Activated T-helper 1 cell treated with anti-CD3 and anti-CD28 coated beads, Interleukin-2, amount 50 U/mL, for 16 hours (primary cell): Measurements from ENCODE around the gene THADA.
"Not testable (repeated sequence)": the region's sequence is repeated elsewhere in the genome, so short reads cannot be mapped to it uniquely, and the experiment has no call there.

Experiments used
- DNase-seq, 2 donors: peaks; one replicate each; pipeline ENCODE4 v3.0.0-alpha.2; 2020; ENCODE audit warnings: low read depth in 1 of 2, low spot score in 1 of 2

Gene THADA

DNA sequence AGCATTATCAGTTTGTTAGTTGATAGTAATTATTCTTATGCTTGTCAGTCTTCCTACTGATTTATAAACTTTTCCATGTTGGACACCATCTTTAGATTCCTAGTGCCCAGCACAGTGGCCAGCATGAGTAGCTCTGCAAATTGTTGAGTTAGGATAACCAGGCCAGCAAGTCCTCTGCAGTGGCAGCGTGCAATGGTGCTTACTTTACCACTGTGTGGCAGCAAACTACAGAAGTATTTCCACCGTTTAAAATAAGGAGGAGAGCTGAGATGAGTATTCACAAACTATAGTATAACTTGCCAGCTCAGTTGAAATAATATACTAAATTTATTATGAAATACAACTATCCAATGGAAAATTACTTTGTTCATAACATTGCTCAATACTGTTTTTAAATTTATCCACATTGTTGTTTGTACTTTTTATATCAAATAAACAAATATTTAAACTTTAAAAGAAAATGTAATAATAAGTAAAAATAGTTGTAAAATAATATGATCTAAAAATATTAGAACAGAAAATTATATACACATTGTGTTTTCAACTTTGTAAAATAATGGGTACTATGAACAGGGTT, 9.3 kb upstream of the THADA start:
- DNase-seq, result no peak

DNA sequence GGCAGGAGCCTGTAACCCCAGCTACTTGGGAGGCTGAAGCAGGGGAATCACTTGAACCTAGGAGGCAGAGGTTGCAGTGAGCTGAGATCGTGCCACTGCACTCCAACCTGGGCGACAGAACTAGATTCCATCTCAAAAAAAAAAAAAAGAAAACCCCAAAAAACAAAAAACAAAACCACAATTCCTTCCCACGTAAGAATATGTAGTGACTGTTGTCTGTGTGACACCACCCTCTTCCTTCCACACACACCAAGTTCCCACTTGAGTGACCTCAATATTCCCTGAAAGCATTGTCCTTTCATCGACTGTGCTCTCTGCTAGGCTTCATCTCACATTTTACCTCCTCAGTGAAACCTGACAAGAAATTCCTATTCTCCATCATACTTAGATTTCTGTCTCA, 8.8 kb upstream of the THADA start:
- DNase-seq, result no peak

DNA sequence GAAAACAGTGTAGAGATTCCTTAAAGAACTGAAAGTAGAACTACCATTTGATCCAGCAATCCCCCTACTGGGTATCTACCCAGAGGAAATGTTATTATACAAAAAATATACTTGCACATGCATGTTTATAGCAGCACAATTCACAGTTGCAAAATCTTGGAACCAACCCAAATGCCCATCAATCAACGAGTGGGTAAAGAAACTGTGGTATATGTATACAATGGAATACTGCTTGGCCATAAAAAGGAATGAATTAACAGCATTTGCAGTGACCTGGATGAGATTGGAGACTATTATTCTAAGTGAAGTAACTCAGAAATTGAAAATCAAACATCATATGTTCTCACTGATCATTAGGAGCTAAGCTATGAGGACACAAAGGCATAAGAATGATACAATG, 4.8 kb upstream of the THADA start:
- not testable (repeated sequence) for DNase-seq

DNA sequence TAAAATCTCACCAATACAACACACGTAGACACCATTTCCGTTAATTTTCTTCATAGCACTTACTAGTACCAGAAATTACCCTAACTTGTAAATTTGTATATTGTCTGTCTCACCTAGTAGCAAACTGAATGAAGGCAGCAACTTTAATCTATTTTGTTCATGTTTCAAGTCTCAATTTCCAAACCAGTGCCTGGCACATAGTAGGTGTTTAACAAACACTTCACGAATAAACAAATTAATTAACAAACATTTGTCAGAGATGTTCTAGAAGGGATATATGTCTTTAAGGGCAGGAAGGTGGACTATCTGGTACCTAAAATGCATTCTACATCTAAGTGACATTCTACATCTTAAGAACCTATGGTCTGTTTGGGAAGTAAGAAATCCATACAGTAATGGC, 963 bp downstream of the THADA start:
- no peak for DNase-seq

DNA sequence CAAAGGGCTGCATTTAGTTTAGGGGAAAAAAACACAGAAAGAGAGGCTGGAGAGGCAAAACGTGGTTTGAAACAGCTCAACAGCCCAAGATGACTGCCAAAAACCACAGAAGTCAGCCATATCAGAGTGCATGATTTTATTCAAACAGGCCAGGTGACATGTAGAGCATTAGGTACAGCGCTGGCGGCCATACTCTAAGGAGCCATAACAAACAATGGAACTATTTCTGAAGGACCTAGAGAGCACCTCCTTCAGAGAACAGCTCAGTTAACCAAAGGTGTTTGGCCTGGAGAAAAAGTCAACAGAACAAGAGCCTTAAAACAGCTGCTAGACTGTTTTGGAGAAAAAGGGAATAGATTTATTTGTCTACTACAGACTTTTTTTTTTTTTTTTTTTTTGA, 2.6 kb downstream of the THADA start:
- no peak for DNase-seq

DNA sequence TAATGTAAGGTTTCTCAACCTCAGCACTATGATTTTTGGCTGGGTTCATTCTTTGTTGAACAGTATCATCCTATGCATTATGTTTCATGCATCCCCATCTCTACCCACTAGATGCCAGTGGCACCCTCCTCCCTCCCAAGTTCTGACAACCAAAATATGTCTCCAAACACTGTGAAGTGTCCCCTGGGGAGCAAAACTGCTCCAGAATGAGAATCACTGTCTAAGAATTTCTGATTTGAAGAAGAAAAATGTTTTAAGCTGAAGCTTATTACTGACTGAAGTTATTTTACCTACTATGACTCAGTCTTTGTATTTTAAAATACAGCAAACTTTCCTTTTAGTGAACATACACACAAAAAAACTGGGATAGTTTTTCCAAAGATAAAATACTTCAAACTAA, 3.4 kb downstream of the THADA start:
- DNase-seq, result no peak

DNA sequence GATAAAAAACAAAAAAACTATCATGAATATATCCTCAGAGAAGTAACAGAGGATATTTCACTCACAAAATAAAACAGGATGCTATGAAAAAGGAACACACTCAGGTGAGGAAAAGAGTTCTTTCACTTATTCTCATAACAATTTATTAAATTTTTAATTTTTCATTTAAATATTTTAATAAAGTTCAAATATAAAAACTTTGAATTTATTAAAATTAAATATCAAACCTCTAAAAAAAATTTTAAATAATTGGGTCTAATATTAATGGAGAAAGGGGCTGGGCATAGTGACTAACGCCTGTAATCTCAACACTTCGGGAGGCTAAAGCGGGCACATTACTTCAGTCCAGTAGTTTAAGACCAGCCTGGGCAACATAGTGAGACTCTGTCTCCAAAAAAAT, 10.1 kb downstream of the THADA start:
- no peak for DNase-seq

DNA sequence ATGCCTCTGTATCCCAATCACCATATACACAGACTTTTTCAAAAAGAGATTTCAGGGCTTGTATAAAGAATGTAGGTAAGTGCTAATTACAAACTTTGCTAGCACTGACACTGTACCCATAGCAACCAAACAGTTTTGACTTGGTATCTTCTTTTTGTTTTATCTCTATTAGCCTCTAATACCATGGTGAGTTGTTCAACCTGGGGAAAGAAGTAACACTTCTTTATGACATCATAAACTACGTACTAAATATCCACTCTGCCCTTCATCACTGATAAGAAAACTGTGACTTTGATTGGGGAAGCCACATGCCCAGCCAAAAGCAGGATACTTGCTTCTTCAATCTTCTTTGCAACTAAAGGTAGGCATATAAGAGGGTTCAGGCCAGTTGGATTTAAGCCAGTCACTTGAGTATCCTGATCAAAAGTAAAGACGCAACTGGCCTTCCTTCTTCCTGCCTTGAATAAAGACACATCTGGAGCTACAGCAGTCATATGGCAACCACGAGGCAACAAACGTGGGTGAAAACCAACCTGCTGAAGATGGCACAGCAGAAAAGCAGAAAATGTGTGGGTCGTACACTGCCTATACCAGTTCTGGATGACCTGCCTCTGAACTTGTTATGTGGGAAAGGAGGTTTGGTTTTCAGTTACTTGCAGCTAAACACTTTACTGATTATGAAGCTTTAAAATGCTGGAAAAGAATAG, 16.4 kb downstream of the THADA start:
- DNase-seq, result no peak

DNA sequence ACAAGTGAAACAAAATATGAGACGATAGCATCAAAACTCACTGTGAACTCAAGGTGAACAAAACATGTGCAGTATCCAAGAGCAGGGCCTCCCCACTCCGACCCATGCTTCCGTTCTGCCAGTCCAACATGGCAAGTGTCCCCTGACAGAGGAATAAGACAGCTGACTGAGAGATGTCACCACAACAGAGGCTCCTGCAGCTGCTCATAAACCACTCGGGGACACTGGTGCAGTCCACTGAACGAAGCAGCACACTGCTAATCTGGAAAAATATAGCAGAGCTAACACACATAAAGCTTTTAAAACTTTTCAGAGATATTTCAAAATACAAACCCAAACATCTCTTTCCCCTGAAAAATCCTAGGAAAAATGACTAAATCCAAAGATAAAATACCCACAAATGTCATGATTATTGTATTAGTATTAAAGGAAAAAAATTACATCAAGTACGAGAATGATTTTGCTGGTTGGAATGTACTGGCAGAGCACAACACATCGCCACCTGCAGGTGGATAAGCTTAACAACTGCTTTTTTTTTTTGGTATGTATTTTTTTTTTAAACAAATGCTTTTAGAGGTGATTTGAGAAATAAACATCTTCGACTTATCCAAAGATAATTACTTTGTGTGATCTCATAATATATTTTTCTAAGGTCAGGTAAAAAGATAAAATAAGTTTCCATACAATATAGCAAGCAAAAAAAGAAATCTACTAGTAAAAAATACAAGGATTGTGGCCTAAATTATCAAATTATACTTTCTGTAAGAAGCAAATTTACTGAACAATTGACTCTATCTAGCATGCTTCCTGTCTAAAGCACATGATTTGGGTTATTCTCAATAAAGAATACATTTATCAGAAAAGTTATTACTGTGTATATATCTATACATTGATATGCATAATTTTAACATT, 18.6 kb downstream of the THADA start:
- DNase-seq, result no peak

DNA sequence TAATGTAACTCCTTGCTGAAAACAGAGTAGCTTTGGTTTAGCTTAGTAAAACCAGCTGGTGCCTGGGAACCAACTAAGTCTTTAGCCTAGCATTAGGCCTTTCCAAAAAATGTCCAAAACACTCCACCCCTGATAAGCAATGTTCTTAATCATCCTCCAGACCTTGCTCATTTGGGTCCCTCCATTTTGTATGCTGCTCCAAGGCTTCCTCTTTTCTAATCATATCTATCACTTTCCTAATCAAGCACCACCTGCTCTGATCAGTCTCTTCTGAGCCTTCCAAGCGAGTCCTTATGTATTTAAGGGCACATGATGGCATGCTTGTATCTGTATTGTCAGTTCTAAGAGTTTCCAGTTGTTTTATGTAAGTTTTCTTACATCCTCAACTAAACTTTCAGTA, 23.6 kb downstream of the THADA start:
- DNase-seq, result no peak

DNA sequence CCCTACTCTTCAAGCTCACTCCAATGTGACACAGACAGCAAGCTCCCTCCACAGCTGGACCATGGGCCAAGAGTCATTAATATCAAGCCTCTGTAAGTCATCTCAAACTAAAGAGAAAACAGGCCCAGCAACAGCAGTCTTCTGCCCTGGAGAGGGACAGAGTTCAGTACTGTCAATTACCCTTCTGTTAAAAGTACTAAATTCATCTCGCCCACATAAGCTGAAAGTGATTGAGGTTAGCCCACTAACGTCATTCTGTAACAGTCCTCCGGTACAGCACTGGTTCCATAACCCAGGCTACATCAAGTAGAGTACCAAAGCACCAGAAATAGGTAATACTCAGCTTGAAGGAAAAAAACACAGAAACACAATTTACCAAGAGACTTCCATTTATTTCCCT, 25.9 kb downstream of the THADA start:
- no peak for DNase-seq

DNA sequence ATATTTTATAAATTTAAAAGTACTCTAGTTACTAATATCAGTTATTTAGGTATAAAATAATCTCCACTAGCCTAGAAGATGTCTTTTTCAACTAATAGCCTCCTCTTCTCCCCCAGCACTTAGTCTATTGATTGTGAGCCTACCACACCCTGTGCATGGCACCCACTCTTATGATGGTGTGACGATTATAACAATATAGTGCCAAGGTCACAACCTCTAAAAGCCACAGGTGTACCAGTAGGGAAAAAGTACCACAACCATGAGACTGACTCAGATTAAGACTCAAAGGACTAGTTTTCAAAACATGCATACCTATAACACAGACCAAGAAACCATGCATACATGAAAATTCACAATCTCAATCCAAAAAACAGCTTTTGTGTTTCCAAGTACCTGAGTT, 27.6 kb downstream of the THADA start:
- DNase-seq, result no peak

DNA sequence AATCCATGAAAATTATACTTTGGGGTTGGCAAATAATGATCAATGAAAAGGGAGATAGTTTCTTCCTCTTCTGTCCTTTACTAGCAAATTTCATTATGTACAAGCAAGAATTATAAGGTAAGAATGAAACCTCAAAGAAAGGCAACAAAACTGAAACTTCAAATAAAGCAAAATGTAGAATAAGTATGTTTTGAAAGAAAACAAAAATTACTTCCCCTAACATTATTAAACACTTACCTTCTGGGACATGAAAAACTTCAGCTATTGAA, 29.4 kb downstream of the THADA start:
- no peak for DNase-seq

DNA sequence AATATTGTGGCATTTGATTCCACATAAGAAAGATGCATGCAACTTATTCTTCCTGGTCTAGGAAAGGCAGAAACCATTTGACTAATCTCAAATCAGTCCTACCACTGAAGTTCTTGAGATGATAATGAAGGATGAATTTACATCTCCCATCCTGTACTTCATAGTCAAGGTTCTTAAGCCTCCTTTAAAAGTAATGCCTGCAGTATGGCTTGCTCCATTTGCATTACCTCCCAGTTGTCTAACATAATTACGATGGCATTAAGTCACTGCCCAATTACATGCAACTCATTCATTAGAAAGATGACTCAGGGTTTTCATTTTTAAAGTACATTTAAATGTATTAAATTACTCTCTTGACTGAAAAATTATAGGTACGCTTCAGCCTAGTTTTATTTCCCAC, 32.2 kb downstream of the THADA start:
- no peak for DNase-seq

DNA sequence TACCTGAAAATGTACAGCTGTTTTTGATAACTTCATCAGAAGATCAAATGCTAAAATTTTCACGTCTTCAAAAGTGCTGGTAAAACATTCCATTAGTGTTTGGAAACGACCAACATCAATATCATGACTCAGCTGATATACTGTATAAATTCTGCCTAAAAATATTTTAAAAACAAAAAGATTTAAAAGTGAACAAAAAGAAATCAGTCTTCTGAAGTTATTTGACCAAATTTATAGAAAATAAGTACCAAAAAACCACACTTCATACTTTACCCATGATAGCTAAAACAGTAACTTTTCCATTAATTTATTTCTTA, 35.6 kb downstream of the THADA start:
- no peak for DNase-seq

DNA sequence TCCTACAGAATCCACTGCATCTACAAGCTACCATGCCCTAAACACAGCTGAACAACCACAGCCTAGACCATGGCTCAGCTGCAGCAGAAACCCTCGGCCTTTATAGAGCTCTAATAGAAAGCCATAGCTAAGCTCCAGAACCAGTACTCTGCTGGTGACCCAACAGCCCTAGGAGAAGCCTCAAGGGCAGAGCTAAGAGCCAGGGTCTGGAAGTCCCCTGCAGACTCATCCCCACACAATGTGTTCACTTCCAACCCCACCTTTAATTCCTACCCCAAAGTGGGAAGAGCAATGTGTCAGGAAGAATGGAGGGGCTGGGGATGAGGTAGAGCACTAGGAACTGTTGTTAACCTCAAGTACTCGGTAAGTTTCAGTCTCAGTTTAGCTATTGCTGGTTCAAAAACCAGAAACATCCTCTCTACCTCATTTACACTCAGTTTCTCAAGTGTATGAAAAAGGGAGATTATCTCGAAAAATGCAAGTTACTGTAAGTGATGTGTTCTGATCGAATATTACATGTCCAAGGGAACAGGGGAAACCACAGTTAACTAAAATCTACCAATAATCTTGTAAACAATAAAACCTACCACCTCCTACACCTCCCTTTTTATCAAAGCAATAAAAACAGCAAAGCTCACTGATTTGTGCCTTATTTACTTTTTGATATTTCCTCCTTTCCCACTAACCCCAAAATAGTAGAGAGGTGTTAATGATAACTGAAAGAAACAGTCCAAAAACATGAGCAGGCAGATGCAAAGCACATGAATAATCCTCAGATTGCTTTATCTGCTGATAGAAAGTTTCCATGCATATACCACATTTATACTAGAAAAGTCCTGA, 36.2 kb downstream of the THADA start:
- DNase-seq, result no peak

DNA sequence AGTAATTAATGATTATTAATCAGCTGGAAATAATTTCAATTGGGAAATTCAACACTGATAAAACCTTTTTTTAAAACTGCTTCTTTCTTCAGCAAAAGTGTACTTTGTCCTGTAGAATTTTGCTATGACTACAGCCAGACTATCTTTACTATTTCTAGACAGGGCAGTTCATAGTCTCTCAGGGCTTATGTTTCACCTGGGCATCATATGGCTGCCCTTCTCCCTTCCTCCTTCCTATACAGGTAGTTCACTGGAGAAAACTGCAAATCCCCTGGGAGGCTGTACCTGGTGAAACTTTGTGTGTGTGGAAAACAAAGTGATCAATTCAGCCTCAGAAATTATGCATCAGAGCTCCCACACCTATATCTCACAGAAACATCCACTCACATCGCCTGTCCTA, 38.6 kb downstream of the THADA start:
- DNase-seq, result no peak

DNA sequence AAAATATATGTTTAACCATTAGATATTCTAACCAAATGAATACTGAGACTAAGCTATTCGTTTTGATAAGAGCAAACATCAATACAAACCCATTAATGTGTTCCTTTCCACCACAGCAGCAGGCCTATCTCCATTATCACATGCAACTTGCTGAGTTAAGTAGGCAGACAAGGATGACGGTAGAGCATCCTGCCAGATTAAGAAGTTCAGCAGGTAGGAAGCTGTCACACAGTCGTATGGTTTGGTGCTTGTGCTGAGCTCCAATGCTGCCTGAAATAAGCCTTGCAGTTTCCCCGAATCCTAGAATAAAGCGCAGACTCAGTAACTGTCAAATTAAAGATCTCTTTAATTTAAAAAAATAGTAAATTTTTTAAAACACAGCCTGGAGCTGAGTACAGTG, 39.6 kb downstream of the THADA start:
- DNase-seq, result no peak

DNA sequence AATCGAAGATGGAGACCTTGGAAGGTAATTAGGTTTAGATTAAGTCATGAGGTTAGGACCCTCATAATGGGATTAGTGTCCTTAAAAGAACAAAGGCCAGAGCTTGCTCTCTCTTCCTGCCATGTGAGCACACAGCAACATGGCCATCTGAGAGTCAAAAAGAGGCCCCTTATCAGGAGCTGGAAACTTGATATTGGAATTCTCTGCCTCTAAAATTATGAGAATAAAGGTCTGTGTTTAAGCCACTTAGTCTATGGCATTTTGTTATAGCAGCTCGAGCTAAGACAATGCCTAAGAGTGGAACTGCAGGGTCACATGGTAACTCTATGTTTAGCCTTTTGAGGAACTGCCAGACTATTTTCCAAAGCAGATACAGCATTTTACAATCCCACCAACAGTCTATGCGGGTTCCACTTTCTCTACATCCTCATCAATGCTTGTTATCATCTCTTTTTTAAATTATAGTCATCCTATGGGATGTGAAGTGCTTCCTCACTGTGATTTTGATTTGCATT, 42.4 kb downstream of the THADA start:
- no peak for DNase-seq

DNA sequence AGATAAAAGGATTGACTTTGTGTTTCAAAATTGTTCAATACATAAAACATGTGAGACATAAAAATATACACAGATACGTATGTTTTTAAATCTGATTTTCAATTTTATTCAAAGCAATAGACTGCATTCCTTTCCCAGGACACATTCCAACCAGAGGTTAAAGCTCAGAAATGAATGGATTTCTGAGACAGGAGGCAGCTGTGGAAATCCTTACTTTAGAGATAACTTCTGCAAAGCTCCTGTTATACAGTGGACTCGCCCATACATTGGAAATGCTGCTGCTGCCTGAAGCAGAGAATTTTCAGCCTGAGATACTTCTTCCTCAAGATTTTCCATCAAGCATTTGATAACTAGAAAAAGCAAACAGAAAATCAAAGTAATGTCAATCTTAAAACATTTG, 43.8 kb downstream of the THADA start:
- no peak for DNase-seq

DNA sequence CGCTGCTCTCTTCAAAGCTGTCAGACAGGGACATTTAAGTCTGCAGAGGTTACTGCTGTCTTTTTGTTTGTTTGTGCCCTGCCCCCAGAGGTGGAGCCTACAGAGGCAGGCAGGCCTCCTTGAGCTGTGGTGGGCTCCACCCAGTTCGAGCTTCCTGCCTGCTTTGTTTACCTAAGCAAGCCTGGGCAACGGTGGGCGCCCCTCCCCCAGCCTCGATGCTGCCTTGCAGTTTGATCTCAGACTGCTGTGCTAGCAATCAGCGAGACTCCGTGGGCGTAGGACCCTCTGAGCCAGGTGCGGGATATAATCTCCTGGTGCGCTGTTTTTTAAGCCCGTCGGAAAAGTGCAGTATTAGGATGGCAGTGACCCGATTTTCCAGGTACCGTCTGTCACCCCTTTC, 47.5 kb downstream of the THADA start:
- not testable (repeated sequence) for DNase-seq
